ENCODE measurements around the gene IGSF3. TPM values are rescaled to one million over a fixed set of nuclear protein-coding genes. Genes with fewer than 3 reads are reported as not detected.
"Not testable (repeated sequence)": the region's sequence is repeated elsewhere in the genome, so short reads cannot be mapped to it uniquely, and the experiment has no call there.

The IGSF3 gene
- total and polyA plus RNA-seq, 9 donors, result 0.38 to 2.1 (median 1.0) TPM

DNA sequence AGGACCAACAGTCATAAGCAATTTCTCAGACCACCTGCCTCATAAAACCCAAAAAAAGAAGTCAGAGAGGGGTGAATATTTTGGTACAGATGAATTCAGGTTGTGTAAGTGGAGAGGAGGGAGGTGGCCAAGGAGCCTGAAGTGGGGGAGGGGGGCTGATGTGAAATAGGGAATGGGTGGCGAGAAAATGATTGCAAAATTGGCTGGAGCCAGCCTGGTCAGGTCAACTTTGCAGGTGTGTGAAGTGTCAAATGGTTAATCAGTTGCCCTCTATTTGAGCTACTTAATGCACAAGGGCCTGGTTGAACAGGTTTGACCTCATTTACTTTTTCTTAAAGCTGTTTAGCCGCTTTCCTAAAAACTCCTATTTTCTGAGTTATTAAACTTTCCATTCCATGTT, 38.1 kb downstream of the IGSF3 start:
- H3K4me1 ChIP-seq (ENCODE audit: insufficient read depth); DNase-seq; H3K9me3 ChIP-seq; intact Hi-C loops (cut with DNase I); H3K36me3 ChIP-seq; H3K4me3 ChIP-seq; H3K27me3 ChIP-seq; H3K27ac ChIP-seq: not testable (repeated sequence)
- 97 to 100% (median 98%) methylated on average over 2 of the region's 2 CpGs for WGBS, 3 donors

DNA sequence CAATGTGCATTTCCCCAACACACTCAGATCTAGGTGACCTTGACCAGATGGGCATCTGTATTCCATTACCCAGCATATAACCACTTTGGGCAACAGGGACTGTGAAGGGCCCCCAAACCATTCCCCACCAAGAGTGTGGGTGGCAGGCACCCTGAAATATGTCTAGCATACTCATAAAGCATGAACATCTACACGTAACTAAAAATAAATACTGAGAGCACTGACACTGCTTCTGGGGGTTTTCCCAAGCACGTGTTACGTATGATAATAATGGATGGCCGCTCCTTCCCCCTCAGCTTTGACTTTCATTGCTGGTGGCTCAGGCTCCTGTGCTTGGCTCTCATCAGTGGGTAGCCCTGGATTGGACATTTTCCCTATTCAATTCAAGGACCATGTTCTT, 39.1 kb downstream of the IGSF3 start:
- Histone ChIP-seq H3K27ac (no peak overlapping the region), H3K4me3 (no peak overlapping the region), H3K27me3 (no peaks in the 10 kb centered on the region), H3K36me3 (no peaks in the 10 kb centered on the region), H3K4me1 (ENCODE audit: insufficient read depth) (no peaks in the 10 kb centered on the region), H3K9me3 (no peaks in the 10 kb centered on the region)
- intact Hi-C loops (cut with DNase I), result no loop called here
- DNase-seq, result no peak
- WGBS, 3 donors, result 81 to 88% (median 87%) methylated on average over 4 of the region's 4 CpGs
- TF ChIP-seq POLR2A (IDR thresholded peaks at IDR 0.05) (no peak), EP300 (IDR thresholded peaks at IDR 0.05) (no peak)

DNA sequence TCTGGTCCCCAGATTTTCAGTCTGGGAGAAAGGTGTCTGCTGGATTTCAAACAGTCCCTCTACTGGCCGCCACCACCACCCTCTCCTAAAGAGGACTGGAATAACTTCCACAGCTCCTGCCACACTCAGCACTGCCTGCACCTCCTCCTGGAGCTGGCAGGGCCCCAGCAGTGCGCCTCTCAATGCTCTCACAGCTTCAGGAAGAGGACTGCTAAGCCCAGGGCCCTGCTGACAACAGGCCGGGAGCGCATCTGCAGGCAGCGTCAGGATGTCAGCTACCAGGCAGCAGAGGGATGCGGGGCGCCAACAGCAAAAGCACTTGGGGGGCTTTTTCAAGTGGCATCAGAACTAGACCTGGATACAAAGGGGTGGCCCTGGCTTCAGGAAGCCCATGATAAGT, 40.2 kb downstream of the IGSF3 start:
- H3K27me3 ChIP-seq; H3K9me3 ChIP-seq; H3K36me3 ChIP-seq; intact Hi-C loops (cut with DNase I); H3K4me3 ChIP-seq; H3K27ac ChIP-seq; DNase-seq; H3K4me1 ChIP-seq (ENCODE audit: insufficient read depth): not testable (repeated sequence)
- 69 to 82% (median 69%) methylated on average over 7 of the region's 7 CpGs for WGBS, 3 donors

DNA sequence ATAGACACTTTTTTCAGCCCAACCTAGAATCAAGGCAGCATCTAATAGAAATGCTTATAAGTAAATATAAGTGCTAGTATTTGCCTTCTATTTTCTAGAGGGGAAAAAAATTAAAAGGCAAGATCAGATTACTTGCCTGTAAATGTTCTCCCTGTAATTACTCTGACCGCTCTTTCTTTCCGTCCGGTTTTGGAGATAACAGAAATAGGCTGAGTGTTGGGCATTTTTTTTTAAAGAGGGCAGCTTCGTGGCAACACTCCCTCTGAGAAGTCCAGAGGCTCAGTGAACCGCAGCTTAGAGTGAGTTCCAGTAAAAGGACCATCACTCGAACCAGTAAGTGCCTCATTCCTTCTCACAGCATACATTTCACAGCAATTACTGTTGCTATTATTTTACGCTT, 40.6 kb downstream of the IGSF3 start:
- intact Hi-C loops (cut with DNase I); H3K4me3 ChIP-seq; DNase-seq; H3K27ac ChIP-seq; H3K27me3 ChIP-seq; H3K36me3 ChIP-seq; H3K4me1 ChIP-seq (ENCODE audit: insufficient read depth); H3K9me3 ChIP-seq: not testable (repeated sequence)
- 36 to 47% (median 43%) methylated on average over 7 of the region's 7 CpGs for WGBS, 3 donors

DNA sequence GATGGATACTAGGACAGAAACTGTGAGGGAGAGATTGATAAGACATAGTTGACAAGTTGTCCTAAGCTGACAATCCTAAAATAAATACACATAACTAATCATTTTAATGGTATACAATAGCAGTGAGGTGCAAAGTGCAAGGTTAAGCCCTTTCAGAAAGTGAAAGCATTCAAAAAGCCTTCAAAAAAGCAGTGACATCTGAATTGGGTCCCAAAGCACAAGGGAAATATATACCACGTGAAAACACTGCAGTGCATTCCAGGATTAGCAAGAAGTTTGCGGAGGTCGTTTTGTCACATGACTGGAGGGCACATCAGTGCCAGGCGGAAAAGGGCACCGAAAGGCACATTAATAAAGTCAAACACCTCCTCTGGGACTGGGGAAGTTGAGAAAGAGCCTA, 42.4 kb downstream of the IGSF3 start:
- H3K27me3 ChIP-seq; H3K9me3 ChIP-seq; intact Hi-C loops (cut with DNase I); H3K36me3 ChIP-seq; H3K4me3 ChIP-seq; DNase-seq; H3K27ac ChIP-seq; H3K4me1 ChIP-seq (ENCODE audit: insufficient read depth): not testable (repeated sequence)
- 74 to 80% (median 77%) methylated on average over 5 of the region's 5 CpGs for WGBS, 3 donors

DNA sequence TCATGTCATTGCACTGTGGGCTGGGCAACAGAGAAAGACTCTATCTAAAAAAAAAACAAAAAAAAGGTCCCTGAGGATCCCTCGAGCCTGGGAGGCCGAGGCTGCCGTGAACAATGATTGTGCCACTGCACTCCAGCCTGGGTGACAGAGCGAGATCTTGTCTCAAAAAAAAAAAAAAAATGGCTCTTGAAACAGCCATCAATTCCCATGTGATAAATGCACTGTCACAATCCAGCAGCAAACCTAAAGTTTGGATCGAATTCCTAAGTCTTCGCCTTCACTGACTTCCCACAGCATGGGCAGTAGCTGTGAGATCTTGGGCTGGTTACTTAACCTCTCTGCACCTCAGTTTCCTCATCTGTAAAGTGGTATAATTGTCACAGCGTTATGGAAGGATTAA, 43.5 kb downstream of the IGSF3 start:
- DNase-seq, result no peak
- TF ChIP-seq POLR2A (IDR thresholded peaks at IDR 0.05), result no peak
- no peak for TF ChIP-seq EP300 (IDR thresholded peaks at IDR 0.05)
- TF ChIP-seq, protein P1, sequence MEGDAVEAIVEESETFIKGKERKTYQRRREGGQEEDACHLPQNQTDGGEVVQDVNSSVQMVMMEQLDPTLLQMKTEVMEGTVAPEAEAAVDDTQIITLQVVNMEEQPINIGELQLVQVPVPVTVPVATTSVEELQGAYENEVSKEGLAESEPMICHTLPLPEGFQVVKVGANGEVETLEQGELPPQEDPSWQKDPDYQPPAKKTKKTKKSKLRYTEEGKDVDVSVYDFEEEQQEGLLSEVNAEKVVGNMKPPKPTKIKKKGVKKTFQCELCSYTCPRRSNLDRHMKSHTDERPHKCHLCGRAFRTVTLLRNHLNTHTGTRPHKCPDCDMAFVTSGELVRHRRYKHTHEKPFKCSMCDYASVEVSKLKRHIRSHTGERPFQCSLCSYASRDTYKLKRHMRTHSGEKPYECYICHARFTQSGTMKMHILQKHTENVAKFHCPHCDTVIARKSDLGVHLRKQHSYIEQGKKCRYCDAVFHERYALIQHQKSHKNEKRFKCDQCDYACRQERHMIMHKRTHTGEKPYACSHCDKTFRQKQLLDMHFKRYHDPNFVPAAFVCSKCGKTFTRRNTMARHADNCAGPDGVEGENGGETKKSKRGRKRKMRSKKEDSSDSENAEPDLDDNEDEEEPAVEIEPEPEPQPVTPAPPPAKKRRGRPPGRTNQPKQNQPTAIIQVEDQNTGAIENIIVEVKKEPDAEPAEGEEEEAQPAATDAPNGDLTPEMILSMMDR (IDR thresholded peaks at IDR 0.05), result no peak
- WGBS, 3 donors, result 79 to 93% (median 93%) methylated on average over 7 of the region's 7 CpGs
- H3K27ac ChIP-seq, result no peak overlapping the region
- intact Hi-C loops (cut with DNase I), result no loop called here
- no peaks in the 10 kb centered on the region for H3K4me1 ChIP-seq (ENCODE audit: insufficient read depth)
- H3K4me3 ChIP-seq, result no peak overlapping the region
- H3K27me3 ChIP-seq, result no peaks in the 10 kb centered on the region
- H3K9me3 ChIP-seq, result no peaks in the 10 kb centered on the region
- H3K36me3 ChIP-seq, result no peaks in the 10 kb centered on the region

DNA sequence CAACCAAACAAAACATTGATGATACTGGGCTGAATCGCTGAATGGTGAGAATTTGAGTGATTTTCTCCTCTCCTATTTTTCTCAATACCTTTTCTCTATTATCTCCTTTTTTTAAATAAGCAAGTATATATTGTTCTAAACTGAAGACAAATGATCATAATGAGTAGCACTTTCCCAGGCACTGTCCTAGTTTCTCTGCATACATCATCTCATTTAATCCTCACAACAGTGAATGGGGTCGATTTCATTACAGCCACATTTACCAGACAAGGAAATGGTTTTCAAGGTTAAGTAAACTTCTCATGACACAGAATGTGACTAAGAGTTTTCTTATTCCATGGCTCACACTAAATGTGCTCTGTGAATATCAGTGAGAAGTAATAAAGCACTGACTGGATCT, 45.0 kb downstream of the IGSF3 start:
- H3K27me3 ChIP-seq; H3K36me3 ChIP-seq; H3K27ac ChIP-seq; intact Hi-C loops (cut with DNase I); H3K9me3 ChIP-seq; H3K4me3 ChIP-seq; DNase-seq; H3K4me1 ChIP-seq (ENCODE audit: insufficient read depth): not testable (repeated sequence)
- 58 to 70% (median 59%) methylated on average over 2 of the region's 2 CpGs for WGBS, 3 donors

DNA sequence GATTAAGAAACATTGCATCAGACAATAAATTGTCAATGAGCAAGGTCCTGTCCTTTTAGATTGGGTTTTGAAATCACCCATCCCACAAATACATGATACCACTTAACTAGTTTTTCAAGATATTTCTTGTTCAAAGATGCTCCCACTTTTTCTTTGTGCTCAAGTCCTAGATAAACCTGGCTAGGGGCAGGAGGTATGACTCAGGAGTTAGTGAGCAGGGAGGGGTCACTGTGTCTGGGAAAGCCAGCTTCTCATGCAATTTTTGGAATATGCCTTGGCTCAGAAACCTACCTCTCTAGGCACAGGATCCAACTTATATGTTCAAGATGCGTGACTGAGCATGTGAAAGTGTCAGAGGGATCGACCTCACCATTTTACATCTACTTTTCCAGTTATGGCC, 45.8 kb downstream of the IGSF3 start:
- H3K27me3 ChIP-seq; DNase-seq; H3K27ac ChIP-seq; H3K36me3 ChIP-seq; H3K4me1 ChIP-seq (ENCODE audit: insufficient read depth); intact Hi-C loops (cut with DNase I); H3K9me3 ChIP-seq; H3K4me3 ChIP-seq: not testable (repeated sequence)
- WGBS, 3 donors, result 93 to 96% (median 96%) methylated on average over 2 of the region's 2 CpGs

DNA sequence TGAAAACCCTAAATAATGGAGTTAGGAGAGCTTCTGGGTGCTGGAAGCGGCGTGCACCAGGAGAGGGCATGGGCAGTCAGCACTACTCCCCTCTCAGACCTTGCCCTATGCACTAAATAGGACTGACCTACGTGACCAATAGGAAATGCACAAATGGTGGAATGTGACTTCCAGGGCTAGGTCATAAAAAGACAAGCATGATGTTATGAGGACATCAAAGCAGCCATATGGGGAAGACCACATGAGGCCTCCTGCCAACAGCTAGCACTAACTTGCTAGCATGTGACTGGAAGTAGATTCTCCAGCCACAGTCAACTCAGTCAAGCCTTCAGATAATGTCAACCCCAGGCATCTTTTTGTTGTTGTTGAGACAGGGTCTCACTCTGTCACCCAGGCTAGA, 47.1 kb downstream of the IGSF3 start:
- 78 to 100% (median 99%) methylated on average over 2 to 3 of the region's 3 CpGs for WGBS, 3 donors
- not testable (repeated sequence) for H3K4me1 ChIP-seq (ENCODE audit: insufficient read depth)

DNA sequence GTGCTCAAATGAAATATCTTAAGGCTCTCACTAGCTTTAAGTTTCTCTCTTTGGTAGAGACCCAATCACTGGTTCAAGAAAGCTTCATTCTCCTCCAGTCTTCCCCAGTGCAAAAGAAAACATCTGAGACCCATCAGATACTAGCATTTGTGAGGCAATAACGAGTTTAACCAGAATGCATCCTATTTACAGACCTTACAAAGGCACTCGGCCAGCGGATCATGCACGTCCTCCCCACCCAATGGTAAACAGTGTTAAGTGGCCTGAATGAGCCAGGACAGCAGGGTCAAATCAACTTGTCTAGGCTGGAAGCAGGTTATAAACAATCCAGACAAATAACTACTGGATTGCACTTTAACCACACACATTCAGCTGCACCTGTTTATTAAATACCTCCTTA, 48.4 kb downstream of the IGSF3 start:
- intact Hi-C loops (cut with DNase I), result not testable (repeated sequence)

More for the DNA sequence above, 47.1 kb downstream of the IGSF3 start:
- H3K27ac ChIP-seq; H3K36me3 ChIP-seq; H3K9me3 ChIP-seq; H3K4me3 ChIP-seq; DNase-seq; intact Hi-C loops (cut with DNase I); H3K27me3 ChIP-seq: not testable (repeated sequence)

DNA sequence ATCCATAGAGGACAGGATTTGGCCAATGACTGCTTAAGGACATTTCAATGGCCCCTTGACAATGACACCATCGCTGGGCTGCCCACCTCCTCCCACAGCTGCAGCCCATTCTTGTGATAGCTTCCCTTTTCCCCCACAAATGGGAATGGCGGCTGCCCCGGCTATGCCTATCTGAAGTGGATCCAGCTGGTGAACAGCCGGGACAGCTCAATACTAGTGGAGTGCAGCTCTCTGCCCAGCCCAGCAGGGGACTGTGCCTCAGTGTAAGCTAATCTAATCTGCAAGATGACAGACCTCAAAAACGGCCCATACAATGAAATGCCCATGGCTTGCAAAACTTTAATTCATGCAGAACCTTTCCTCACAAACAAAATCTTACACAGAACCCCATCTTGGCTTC, 49.7 kb downstream of the IGSF3 start:
- H3K36me3 ChIP-seq; intact Hi-C loops (cut with DNase I); H3K27me3 ChIP-seq; H3K27ac ChIP-seq; DNase-seq; H3K9me3 ChIP-seq; H3K4me1 ChIP-seq (ENCODE audit: insufficient read depth); H3K4me3 ChIP-seq: not testable (repeated sequence)
- 19 to 48% (median 20%) methylated on average over 5 of the region's 5 CpGs for WGBS, 3 donors

More for the DNA sequence above, 48.4 kb downstream of the IGSF3 start:
- 11 to 27% (median 12%) methylated on average over 4 of the region's 4 CpGs for WGBS, 3 donors
- H3K4me3 ChIP-seq; H3K9me3 ChIP-seq; DNase-seq; H3K36me3 ChIP-seq; H3K27ac ChIP-seq; H3K4me1 ChIP-seq (ENCODE audit: insufficient read depth); H3K27me3 ChIP-seq: not testable (repeated sequence)
